HG02870 (cell line): Measurements from ENCODE around the gene ACOXL.
A peak's percentile ranks its signal among the peaks of the same experiment; 100 is the strongest.

Source experiments
- ATAC-seq: cut with Tn5 transposase; IDR thresholded peaks from one replicate; pipeline ENCODE4 v1.9.1; 2021; ENCODE audit warnings: mild to moderate bottlenecking, moderate library complexity; ENCODE audit not compliant: unreplicated experiment

The ACOXL gene

GRCh38 chr2:111121028-111121827, 388.9 kb downstream of the ACOXL start:
- no peak for ATAC-seq

- ATAC-seq: peak; percentile 39
Measured at GRCh38 chr2:111121828-111122630, 389.7 kb downstream of the ACOXL start.

- no peak for ATAC-seq
Measured at GRCh38 chr2:111122631-111123421, 390.5 kb downstream of the ACOXL start.

GRCh38 chr2:111123751-111124150, 391.4 kb downstream of the ACOXL start:
- no peak for ATAC-seq

- ATAC-seq: no peak
Measured at GRCh38 chr2:111126581-111126980, 394.2 kb downstream of the ACOXL start.

GRCh38 chr2:111127351-111127750, 395.0 kb downstream of the ACOXL start:
- ATAC-seq: no peak

DNA sequence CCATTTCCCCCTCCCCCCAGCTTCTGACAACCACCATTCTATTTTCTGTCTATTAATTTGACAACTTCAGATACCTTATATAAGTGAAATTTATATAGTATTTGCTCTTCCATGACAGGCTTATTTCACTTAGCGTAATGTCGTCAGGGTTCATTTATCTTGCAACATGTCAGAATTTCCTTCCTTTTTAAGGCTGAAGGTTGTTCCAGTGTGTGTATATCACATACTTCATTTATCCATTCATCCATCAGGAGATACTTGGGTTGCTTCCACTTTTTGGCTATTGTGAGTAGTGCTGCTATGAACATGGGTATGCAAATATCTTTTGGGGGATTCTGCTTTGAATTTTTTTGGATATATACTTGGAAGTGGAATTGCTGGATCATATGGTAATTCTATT, 395.7 kb downstream of the ACOXL start:
- no peak for ATAC-seq

GRCh38 chr2:111133603-111134002, 401.2 kb downstream of the ACOXL start:
- ATAC-seq: no peak

DNA sequence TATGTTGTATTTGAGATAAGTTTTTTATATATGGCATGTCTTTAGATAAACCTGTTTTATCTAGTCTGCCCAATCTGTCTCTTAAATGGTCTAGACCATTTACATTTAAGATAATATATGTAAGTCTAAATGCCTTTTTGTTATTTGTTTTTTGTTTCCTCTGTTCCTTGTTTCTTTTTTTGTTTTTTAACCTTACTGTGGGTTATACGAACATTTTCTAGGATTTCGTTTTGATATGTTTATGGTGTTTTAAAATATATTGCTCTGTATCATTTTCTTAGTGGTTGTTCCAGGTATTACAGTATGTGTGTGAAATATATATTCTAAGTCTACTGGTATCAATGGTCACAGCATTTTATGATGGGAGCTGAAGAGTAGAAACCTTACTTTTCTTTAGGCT, 401.7 kb downstream of the ACOXL start:
- ATAC-seq: no peak

DNA sequence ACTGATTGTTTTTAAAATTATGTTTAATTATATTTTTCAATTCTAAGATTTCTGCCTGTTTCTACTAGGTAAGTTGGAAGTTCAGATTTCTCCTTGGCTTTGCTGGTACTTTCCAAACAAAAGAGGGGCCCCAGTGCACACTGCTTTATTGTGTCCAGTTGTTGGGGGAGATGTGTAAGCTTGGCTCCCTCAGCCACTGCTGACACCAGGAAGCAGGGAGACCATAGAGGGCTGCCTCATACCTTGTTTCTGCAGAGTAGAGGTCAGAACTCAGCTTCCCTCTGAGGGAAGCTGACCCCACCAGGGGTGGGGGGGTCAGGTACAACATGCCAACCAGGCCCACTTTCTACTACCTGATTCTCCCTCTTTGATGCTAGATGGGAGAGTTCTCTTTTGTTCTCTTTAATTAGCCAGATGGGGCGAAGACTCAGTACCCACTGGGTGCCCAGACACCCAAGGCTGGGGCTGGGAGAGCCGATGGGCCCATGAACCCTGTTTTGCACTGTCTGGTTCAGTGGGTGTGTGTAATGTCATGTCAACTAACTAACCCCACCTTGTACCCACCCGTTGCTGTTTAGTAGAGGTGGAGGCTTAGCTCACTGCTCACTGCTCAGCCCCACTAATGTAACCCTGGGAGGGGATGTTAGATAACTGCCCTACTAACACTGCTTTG, 403.0 kb downstream of the ACOXL start:
- ATAC-seq: no peak

DNA sequence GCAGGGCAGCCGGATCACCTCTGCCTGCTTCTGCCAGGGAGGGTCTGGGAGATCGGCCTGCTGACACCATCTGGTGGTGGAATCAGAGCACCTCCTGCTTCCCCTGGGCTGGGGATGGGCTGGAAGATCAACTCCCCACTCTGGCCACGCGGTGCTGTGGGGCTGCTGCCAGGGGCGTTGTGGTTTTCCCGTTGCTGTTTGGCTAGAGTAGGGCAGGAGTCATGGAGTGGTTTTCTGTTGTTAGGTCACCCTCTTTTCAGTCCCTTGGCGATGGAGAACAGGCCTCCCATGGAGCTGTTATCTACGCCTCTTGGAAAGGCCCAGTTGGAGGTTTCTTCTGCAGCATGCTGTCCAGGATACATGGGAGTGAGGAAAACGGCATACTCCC, 403.5 kb downstream of the ACOXL start:
- ATAC-seq: no peak

GRCh38 chr2:111138839-111139238, 406.5 kb downstream of the ACOXL start:
- ATAC-seq: no peak

- no peak for ATAC-seq
Measured at GRCh38 chr2:111139637-111140317, 407.4 kb downstream of the ACOXL start.

- ATAC-seq: no peak
Measured at GRCh38 chr2:111140815-111141214, 408.4 kb downstream of the ACOXL start.

- ATAC-seq: no peak
Measured at GRCh38 chr2:111142101-111142500, 409.7 kb downstream of the ACOXL start.

- no peak for ATAC-seq
Measured at GRCh38 chr2:111143107-111143842, 410.9 kb downstream of the ACOXL start.

- ATAC-seq: no peak
Measured at GRCh38 chr2:111143843-111144198, 411.4 kb downstream of the ACOXL start.

GRCh38 chr2:111145103-111145760, 412.9 kb downstream of the ACOXL start:
- ATAC-seq: peak; percentile 44

DNA sequence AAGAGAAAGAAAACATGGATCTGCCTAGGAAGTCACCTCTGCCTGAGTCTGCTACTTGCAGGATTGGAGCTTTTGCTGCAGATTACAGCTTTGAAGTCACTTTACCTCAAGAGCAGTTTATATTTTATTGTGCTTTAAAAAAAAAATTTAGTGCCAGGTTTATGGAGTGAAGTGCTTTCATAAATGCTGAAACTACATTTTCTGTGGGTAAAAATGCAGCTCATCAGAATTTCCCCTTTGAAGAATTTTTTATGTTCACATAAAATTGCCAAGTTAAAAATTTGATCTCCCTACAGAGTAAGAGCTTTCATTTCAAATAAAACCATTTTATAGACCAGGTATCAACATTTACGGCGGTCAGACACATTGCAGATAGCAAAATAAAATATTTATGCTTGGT, 413.6 kb downstream of the ACOXL start:
- no peak for ATAC-seq
